GM23338 (cell line): ENCODE data around the gene FMR1NB. TPM values are rescaled to one million over a fixed set of nuclear protein-coding genes. Genes with fewer than 3 reads are reported as not detected.

Source experiments
- ATAC-seq: fragments of 200-7000 bp; cut with Tn5 transposase; 3 replicates; pipeline ENCODE4 v1.9.1; 2020
- DNase-seq: peaks from one replicate; pipeline ENCODE4 v3.0.0-alpha.2; 2015; ENCODE audit warnings: low spot score
- H2AFZ ChIP-seq: fragments of 200-600 bp; sonication (generic); 2 replicates; pipeline ENCODE4 v1.8.0; 2016; ENCODE audit warnings: antibody characterized with exemption, mild to moderate bottlenecking, moderate library complexity
- H3F3A ChIP-seq: fragments of 200-600 bp; sonication (generic); replicated peaks from 2 replicates; pipeline ENCODE4 v1.8.0; 2017; ENCODE audit warnings: antibody characterized with exemption, mixed run types, low read depth
- H3K27ac ChIP-seq: fragments of 200-600 bp; sonication (generic); 2 replicates; pipeline ENCODE4 v1.6.1; 2016; ENCODE audit warnings: low read depth
- H3K27me3 ChIP-seq: fragments of 200-600 bp; sonication (generic); 2 replicates; pipeline ENCODE4 v1.8.0; 2016; ENCODE audit warnings: mild to moderate bottlenecking, mixed run types, moderate library complexity; ENCODE audit not compliant: insufficient read depth
- H3K36me3 ChIP-seq: fragments of 200-600 bp; sonication (generic); 2 replicates; pipeline ENCODE4 v1.8.0; 2016; ENCODE audit warnings: mild to moderate bottlenecking; ENCODE audit not compliant: insufficient read depth
- H3K4me1 ChIP-seq: fragments of 200-600 bp; sonication (generic); 2 replicates; pipeline ENCODE4 v1.8.0; 2016; ENCODE audit warnings: mild to moderate bottlenecking, moderate library complexity; ENCODE audit not compliant: insufficient read depth
- H3K4me2 ChIP-seq: fragments of 200-600 bp; sonication (generic); 2 replicates; pipeline ENCODE4 v1.7.1; 2017; ENCODE audit warnings: mixed run types
- H3K4me3 ChIP-seq: fragments of 200-600 bp; sonication (generic); 2 replicates; pipeline ENCODE4 v1.6.1; 2016; ENCODE audit warnings: mixed run types
- H3K79me2 ChIP-seq: fragments of 200-600 bp; sonication (generic); replicated peaks from 2 replicates; pipeline ENCODE4 v1.8.0; 2017; ENCODE audit warnings: mild to moderate bottlenecking; ENCODE audit not compliant: insufficient read depth
- H3K9me2 ChIP-seq: fragments of 200-600 bp; sonication (generic); 2 replicates; pipeline ENCODE4 v1.8.0; 2017; ENCODE audit not compliant: insufficient read depth
- H4K20me1 ChIP-seq: fragments of 200-600 bp; sonication (generic); replicated peaks from 2 replicates; pipeline ENCODE4 v1.8.0; 2017; ENCODE audit warnings: mild to moderate bottlenecking; ENCODE audit not compliant: insufficient read depth
- H3K27ac Mint-ChIP-seq: 2 replicates; pipeline ENCODE4 v1.8.0; 2020; ENCODE audit warnings: inconsistent platforms, mild to moderate bottlenecking, moderate library complexity, mixed read lengths
- H3K27me3 Mint-ChIP-seq: 3 replicates; pipeline ENCODE4 v1.8.0; 2022; ENCODE audit warnings: low read depth, mild to moderate bottlenecking, moderate library complexity, mixed read lengths, inconsistent platforms; ENCODE audit not compliant: insufficient read depth, poor library complexity
- H3K36me3 Mint-ChIP-seq: 3 replicates; pipeline ENCODE4 v1.8.0; 2021; ENCODE audit warnings: low read depth, mild to moderate bottlenecking, inconsistent platforms, moderate library complexity, mixed read lengths
- H3K4me1 Mint-ChIP-seq: 3 replicates; pipeline ENCODE4 v1.8.0; 2020; ENCODE audit warnings: mild to moderate bottlenecking, inconsistent platforms, mixed read lengths
- H3K4me3 Mint-ChIP-seq: 3 replicates; pipeline ENCODE4 v1.8.0; 2021; ENCODE audit warnings: moderate library complexity, mild to moderate bottlenecking, inconsistent platforms, mixed read lengths
- H3K9me3 Mint-ChIP-seq: 3 replicates; pipeline ENCODE4 v1.8.0; 2020; ENCODE audit warnings: moderate library complexity, mild to moderate bottlenecking, inconsistent platforms, mixed read lengths
- CREB1 ChIP-seq: fragments of 250-450 bp; sonication (Bioruptor Pico); IDR thresholded peaks from 2 replicates; pipeline ENCODE4 v1.5.0; 2020; ENCODE audit warnings: low read depth, mild to moderate bottlenecking, moderate library complexity
- CTCF ChIP-seq, 2 experiments: fragments of 200-600 bp in 1 of 2; sonication (generic) in 1 of 2; conservative IDR thresholded peaks; 2 replicates each; pipeline versions ENCODE4 v1.5.1 to v1.6.1; 2016 to 2017; ENCODE audit warnings: antibody characterized with exemption in 2 of 2, low read depth in 2 of 2, mild to moderate bottlenecking in 2 of 2, moderate library complexity in 1 of 2
- ETS1 ChIP-seq: IDR thresholded peaks from 2 replicates; pipeline ENCODE4 v1.6.1; 2016; ENCODE audit warnings: antibody characterized with exemption
- EZH2 ChIP-seq: fragments of 200-600 bp; sonication (generic); IDR thresholded peaks from one replicate; pipeline ENCODE4 v1.8.0; 2017; ENCODE audit warnings: antibody characterized with exemption, mild to moderate bottlenecking, low read depth; ENCODE audit not compliant: unreplicated experiment
- EZH2phosphoT487 ChIP-seq: fragments of 200-600 bp; sonication (generic); IDR thresholded peaks from one replicate; pipeline ENCODE4 v1.8.1; 2018; ENCODE audit warnings: antibody characterized with exemption; ENCODE audit not compliant: unreplicated experiment
- JUNB ChIP-seq: IDR thresholded peaks from one replicate; pipeline ENCODE4 v1.6.1; 2016; ENCODE audit warnings: antibody characterized with exemption; ENCODE audit not compliant: unreplicated experiment
- NANOG ChIP-seq: IDR thresholded peaks from 2 replicates; pipeline ENCODE4 v1.6.1; 2016; ENCODE audit warnings: antibody characterized with exemption, borderline replicate concordance
- POLR2AphosphoS5 ChIP-seq: IDR thresholded peaks from 2 replicates; pipeline ENCODE4 v1.6.1; 2016; ENCODE audit warnings: antibody characterized with exemption, low read depth
- REST ChIP-seq: IDR thresholded peaks from one replicate; pipeline ENCODE4 v1.6.1; 2018; ENCODE audit warnings: antibody characterized with exemption; ENCODE audit not compliant: unreplicated experiment
- STAT1 ChIP-seq: IDR thresholded peaks from one replicate; pipeline ENCODE4 v1.6.1; 2016; ENCODE audit warnings: antibody characterized with exemption; ENCODE audit not compliant: unreplicated experiment
- ZNF114 ChIP-seq: fragments of 250-450 bp; sonication (Bioruptor Pico); IDR thresholded peaks from 2 replicates; pipeline ENCODE4 v1.5.0; 2020; ENCODE audit warnings: mild to moderate bottlenecking, moderate library complexity
- ZNF331 ChIP-seq: fragments of 250-450 bp; sonication (Bioruptor Pico); IDR thresholded peaks from 2 replicates; pipeline ENCODE4 v1.5.0; 2020; ENCODE audit warnings: low read depth, mild to moderate bottlenecking, moderate library complexity
- ZNF462 ChIP-seq: fragments of 250-450 bp; sonication (Bioruptor Pico); IDR thresholded peaks from 2 replicates; pipeline ENCODE4 v1.5.0; 2020; ENCODE audit warnings: mild to moderate bottlenecking, moderate library complexity
- polyA plus RNA-seq: library from polyadenylated mRNA; unstranded; fragments of >200 nt; fragmentation: Nextera tagmentation; extraction: Ambion mirVana; gene quantifications from 2 replicates; pipeline ENCODE4 v1.2.1, GENCODE V29; 2016
- total RNA-seq: library from RNA; depleted of rRNA; stranded (reverse); fragments of >200 nt; shearing (Covaris generic); gene quantifications from 2 replicates; pipeline ENCODE4 v1.2.3, GENCODE V29; 2014

Gene FMR1NB
- total and polyA plus RNA-seq, 2 experiments from 2014 or later, result not detected

GRCh38 chrX:148035380-148035779 is 54.2 kb downstream of the FMR1NB start:
- Histone ChIP-seq H3K79me2 (no peaks in the 10 kb centered on the region), H4K20me1 (no peaks in the 10 kb centered on the region), H3F3A (no peaks in the 10 kb centered on the region), H3K9me2 (no peaks in the 10 kb centered on the region), H3K36me3 (no peaks in the 10 kb centered on the region), H3K27ac (no peak overlapping the region), H3K4me3 (no peak overlapping the region), H2AFZ (no peak overlapping the region), H3K4me1 (no peaks in the 10 kb centered on the region), H3K27me3 (no peaks in the 10 kb centered on the region), H3K4me2 (no peak overlapping the region)
- Mint-ChIP-seq H3K9me3 (no peaks in the 10 kb centered on the region), H3K27ac (no peak overlapping the region), H3K36me3 (no peaks in the 10 kb centered on the region), H3K4me3 (no peak overlapping the region), H3K27me3 (no peaks in the 10 kb centered on the region), H3K4me1 (no peaks in the 10 kb centered on the region; the same call in 2 of the 3 replicates)
- TF ChIP-seq STAT1 (no peak), NANOG (no peak), CTCF (conservative IDR thresholded peaks at IDR 0.05; ENCODE audit: low read depth in 2 of 2) (no peak), ZNF462 (CRISPR knock-in tag) (no peak), JUNB (no peak), ETS1 (no peak), ZNF331 (CRISPR knock-in tag) (no peak), EZH2phosphoT487 (no peak), EZH2 (no peak), CREB1 (CRISPR knock-in tag) (no peak), REST (no peak), ZNF114 (CRISPR knock-in tag) (no peak), POLR2AphosphoS5 (no peak)
- ATAC-seq (no peak), DNase-seq (no peak)
